Mucosa of rectum (tissue), 2 donors: ENCODE measurements around the gene OR13H1.
"Not testable (repeated sequence)": the region's sequence is repeated elsewhere in the genome, so short reads cannot be mapped to it uniquely, and the experiment has no call there.

Experiments used
- H3K27ac ChIP-seq, 2 donors: one replicate each; pipeline ENCODE4 v1.7.0; 2013; ENCODE audit warnings: inconsistent platforms in 2 of 2, low read depth in 2 of 2, low read length in 2 of 2
- H3K27me3 ChIP-seq, 2 donors: one replicate each; pipeline ENCODE4 v1.7.0; 2013; ENCODE audit warnings: low read length in 2 of 2; ENCODE audit not compliant: control insufficient read depth in 2 of 2, insufficient read depth in 2 of 2
- H3K36me3 ChIP-seq, 2 donors: one replicate each; pipeline ENCODE4 v1.7.0; 2013; ENCODE audit warnings: low read length in 2 of 2; ENCODE audit not compliant: control insufficient read depth in 2 of 2, insufficient read depth in 2 of 2
- H3K4me1 ChIP-seq, 2 donors: one replicate each; pipeline ENCODE4 v1.7.0; 2013; ENCODE audit warnings: low read length in 2 of 2, mild to moderate bottlenecking in 1 of 2; ENCODE audit not compliant: control insufficient read depth in 2 of 2, insufficient read depth in 2 of 2
- H3K4me3 ChIP-seq, 2 donors: one replicate each; pipeline ENCODE4 v1.7.0; 2013; ENCODE audit warnings: low read length in 2 of 2
- H3K9ac ChIP-seq, 2 donors: one replicate each; pipeline ENCODE4 v1.7.0; 2013; ENCODE audit warnings: low read length in 2 of 2, low read depth in 1 of 2, mild to moderate bottlenecking in 1 of 2
- H3K9me3 ChIP-seq, 2 donors: one replicate each; pipeline ENCODE4 v1.7.0; 2013; ENCODE audit warnings: low read length in 2 of 2; ENCODE audit not compliant: control insufficient read depth in 2 of 2
- donor health status: healthy.
- donor health status: Normal muscosa, but diverticular disease.

OR13H1 gene

GRCh38 chrX:131571348-131571747 is 27.5 kb downstream of the OR13H1 start:
- Histone ChIP-seq H3K9me3 (no peaks in the 10 kb centered on the region), H3K4me1 (no peaks in the 10 kb centered on the region), H3K9ac (no peak overlapping the region), H3K27ac (no peak overlapping the region), H3K36me3 (no peaks in the 10 kb centered on the region), H3K4me3 (no peak overlapping the region), H3K27me3 (peaks cover 0 to 2% of the 10 kb centered on the region in 2 donors)

DNA sequence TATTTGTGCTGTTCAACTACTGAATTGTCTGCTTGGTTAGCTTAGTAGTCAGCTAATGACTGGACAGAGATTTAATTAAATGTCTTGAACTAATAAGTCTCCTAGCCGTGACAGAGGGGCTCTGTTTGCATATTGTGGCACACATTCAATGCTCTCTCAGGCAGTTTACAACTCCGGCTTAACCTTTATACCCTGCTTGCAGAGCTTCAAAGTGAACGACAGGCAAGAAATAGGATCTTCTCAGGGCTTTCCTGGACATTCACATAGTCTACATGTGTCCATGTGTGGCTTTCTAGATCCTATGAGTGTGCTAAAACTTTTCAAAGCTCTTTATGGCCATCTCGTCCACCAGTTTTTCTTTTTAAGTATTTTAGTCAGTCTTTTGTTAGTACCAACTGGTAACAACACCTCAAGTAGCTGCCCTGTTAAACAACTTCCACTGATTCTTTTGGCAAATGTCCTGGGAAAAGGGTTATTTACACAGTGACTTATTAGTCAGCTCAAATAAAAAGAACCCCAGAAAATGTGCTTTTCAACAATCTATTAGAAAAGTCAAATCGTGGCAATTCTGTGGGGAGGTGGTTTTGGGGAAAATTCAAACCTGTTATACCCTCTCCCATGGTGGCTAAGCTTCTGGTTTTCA is 28.6 kb downstream of the OR13H1 start:
- H3K9me3 ChIP-seq, result no peaks in the 10 kb centered on the region
- H3K36me3 ChIP-seq, result no peaks in the 10 kb centered on the region
- H3K27me3 ChIP-seq, result peaks cover 0 to 2% of the 10 kb centered on the region in 2 donors
- H3K4me3 ChIP-seq, result no peak overlapping the region
- no peaks in the 10 kb centered on the region for H3K4me1 ChIP-seq
- no peak overlapping the region for H3K27ac ChIP-seq
- no peak overlapping the region for H3K9ac ChIP-seq

- Histone ChIP-seq H3K36me3 (no peaks in the 10 kb centered on the region), H3K4me3 (no peak overlapping the region), H3K9ac (no peak overlapping the region), H3K9me3 (no peaks in the 10 kb centered on the region), H3K27ac (no peak overlapping the region), H3K27me3 (peaks cover 0 to 2% of the 10 kb centered on the region in 2 donors), H3K4me1 (no peaks in the 10 kb centered on the region)
Observed at GRCh38 chrX:131577413-131577812, 33.5 kb downstream of the OR13H1 start.

DNA sequence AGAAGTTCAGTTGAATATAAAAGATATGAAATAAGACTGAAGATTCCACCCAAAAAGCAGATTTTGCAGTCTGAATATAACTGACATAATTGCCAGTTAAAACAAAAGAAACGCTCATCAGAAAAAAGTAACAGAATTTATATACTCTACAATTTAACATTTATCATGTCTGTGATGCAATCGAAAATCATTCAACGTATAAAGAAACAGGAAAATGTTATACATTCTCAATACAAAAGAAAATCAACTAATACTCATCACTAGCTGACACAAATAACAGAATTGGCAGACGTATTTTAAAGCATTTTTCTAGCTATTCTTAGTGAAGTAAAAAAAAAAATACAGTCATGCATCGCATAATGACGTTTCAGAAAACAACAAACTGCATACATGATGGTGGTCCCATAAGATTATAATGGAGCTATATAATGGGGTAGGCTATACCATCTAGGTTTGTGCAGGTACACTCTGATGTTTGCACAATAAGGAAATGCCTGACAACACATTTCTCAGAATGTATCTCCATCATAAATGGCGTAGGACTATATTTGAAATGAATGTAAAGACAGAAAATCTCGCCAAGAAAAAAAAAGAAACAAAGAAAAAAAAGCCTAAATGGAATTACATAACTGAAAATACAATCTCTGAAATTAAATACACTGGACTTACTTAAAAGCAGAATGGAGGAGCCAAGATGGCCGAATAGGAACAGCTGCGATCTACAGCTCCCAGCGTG is 34.3 kb downstream of the OR13H1 start:
- no peaks in the 10 kb centered on the region for H3K9me3 ChIP-seq
- H3K36me3 ChIP-seq, result no peaks in the 10 kb centered on the region
- no peak overlapping the region for H3K27ac ChIP-seq
- H3K4me3 ChIP-seq, result no peak overlapping the region
- H3K4me1 ChIP-seq, result no peaks in the 10 kb centered on the region
- H3K27me3 ChIP-seq, result peaks cover 0 to 2% of the 10 kb centered on the region in 2 donors
- H3K9ac ChIP-seq, result no peak overlapping the region

GRCh38 chrX:131578735-131579367 is 35.0 kb downstream of the OR13H1 start:
- H3K4me3 ChIP-seq, H3K27me3 ChIP-seq, H3K9ac ChIP-seq, H3K9me3 ChIP-seq, H3K27ac ChIP-seq, H3K4me1 ChIP-seq, H3K36me3 ChIP-seq: not testable (repeated sequence)

GRCh38 chrX:131588995-131589394 is 45.1 kb downstream of the OR13H1 start:
- H3K4me1 ChIP-seq, result no peaks in the 10 kb centered on the region
- no peaks in the 10 kb centered on the region for H3K36me3 ChIP-seq
- H3K9ac ChIP-seq, result no peak overlapping the region
- no peak overlapping the region for H3K27ac ChIP-seq
- peaks cover 6 to 7% of the 10 kb centered on the region in 2 donors for H3K27me3 ChIP-seq
- H3K4me3 ChIP-seq, result no peak overlapping the region
- no peaks in the 10 kb centered on the region for H3K9me3 ChIP-seq
